HG03280 (cell line): ENCODE data around the gene CEMIP.

Experiments used
- ATAC-seq: cut with Tn5 transposase; IDR thresholded peaks from one replicate; pipeline ENCODE4 v1.9.1; 2021; ENCODE audit warnings: mild to moderate bottlenecking, moderate library complexity; ENCODE audit not compliant: unreplicated experiment

Gene CEMIP

GRCh38 chr15:80785335-80785734 is 6.2 kb downstream of the CEMIP start:
- no peak for ATAC-seq

GRCh38 chr15:80785811-80786354 is 6.7 kb downstream of the CEMIP start:
- ATAC-seq, result no peak

GRCh38 chr15:80787316-80787715 is 8.1 kb downstream of the CEMIP start:
- ATAC-seq, result no peak

- ATAC-seq, result no peak
These were observed 9.4 kb downstream of the CEMIP start for GRCh38 chr15:80788536-80788935.

- ATAC-seq, result no peak
These were observed 10.1 kb downstream of the CEMIP start for GRCh38 chr15:80789296-80789695.

GRCh38 chr15:80789796-80790195 is 10.6 kb downstream of the CEMIP start:
- no peak for ATAC-seq

GRCh38 chr15:80790236-80790635 is 11.1 kb downstream of the CEMIP start:
- no peak for ATAC-seq

GRCh38 chr15:80791004-80791403 is 11.8 kb downstream of the CEMIP start:
- no peak for ATAC-seq

GRCh38 chr15:80796407-80796806 is 17.2 kb downstream of the CEMIP start:
- ATAC-seq, result no peak

- ATAC-seq, result no peak
These were observed 19.7 kb downstream of the CEMIP start for GRCh38 chr15:80798911-80799310.

- ATAC-seq, result no peak
These were observed 20.9 kb downstream of the CEMIP start for GRCh38 chr15:80800067-80800466.

GRCh38 chr15:80801891-80802680 is 22.9 kb downstream of the CEMIP start:
- ATAC-seq, result no peak

GRCh38 chr15:80803580-80804525 is 24.7 kb downstream of the CEMIP start:
- ATAC-seq, result no peak

GRCh38 chr15:80804970-80805495 is 25.9 kb downstream of the CEMIP start:
- no peak for ATAC-seq

GRCh38 chr15:80811781-80812315 is 32.7 kb downstream of the CEMIP start:
- no peak for ATAC-seq

GRCh38 chr15:80815106-80815505 is 35.9 kb downstream of the CEMIP start:
- no peak for ATAC-seq

GRCh38 chr15:80816049-80816653 is 37.0 kb downstream of the CEMIP start:
- no peak for ATAC-seq

- ATAC-seq, result no peak
These were observed 37.8 kb downstream of the CEMIP start for GRCh38 chr15:80816936-80817335.

GRCh38 chr15:80817901-80818300 is 38.7 kb downstream of the CEMIP start:
- ATAC-seq, result no peak

GRCh38 chr15:80819001-80819400 is 39.8 kb downstream of the CEMIP start:
- ATAC-seq, result no peak

- ATAC-seq, result no peak
These were observed 40.9 kb downstream of the CEMIP start for GRCh38 chr15:80820092-80820491.
